Trophoblast cell (in vitro differentiated cells and primary cell): Measurements from ENCODE around the gene ATP6V0A4.

Experiments
- DNase-seq, 2 donors: peaks; one replicate each; pipeline ENCODE4 v3.0.0-alpha.2; 2016
- H2AFZ ChIP-seq: 2 replicates; pipeline ENCODE4 v1.6.1; 2013; ENCODE audit warnings: low read length, moderate library complexity, mild to moderate bottlenecking; ENCODE audit not compliant: insufficient read depth, poor library complexity
- H2AK5ac ChIP-seq: 2 replicates; pipeline ENCODE4 v1.6.1; 2013; ENCODE audit warnings: mild to moderate bottlenecking, low read length
- H2BK120ac ChIP-seq: 2 replicates; pipeline ENCODE4 v1.6.1; 2013; ENCODE audit warnings: low read length, mild to moderate bottlenecking, moderate library complexity; ENCODE audit not compliant: insufficient read depth, poor library complexity
- H2BK12ac ChIP-seq: 2 replicates; pipeline ENCODE4 v1.6.1; 2013; ENCODE audit warnings: mild to moderate bottlenecking, low read length, moderate library complexity
- H2BK5ac ChIP-seq: 2 replicates; pipeline ENCODE4 v1.6.1; 2013; ENCODE audit warnings: low read length, low read depth, moderate library complexity, mild to moderate bottlenecking; ENCODE audit not compliant: poor library complexity
- H3K14ac ChIP-seq: 2 replicates; pipeline ENCODE4 v1.6.1; 2013; ENCODE audit warnings: mild to moderate bottlenecking, low read length
- H3K18ac ChIP-seq: 2 replicates; pipeline ENCODE4 v1.6.1; 2013; ENCODE audit warnings: mild to moderate bottlenecking, low read length
- H3K23ac ChIP-seq: 2 replicates; pipeline ENCODE4 v1.6.1; 2013; ENCODE audit warnings: low read length
- H3K27ac ChIP-seq: 2 replicates; pipeline ENCODE4 v1.5.1; 2013; ENCODE audit warnings: low read depth, mild to moderate bottlenecking, inconsistent platforms, low read length, moderate library complexity
- H3K27me3 ChIP-seq: 2 replicates; pipeline ENCODE4 v1.6.1; 2013; ENCODE audit warnings: inconsistent platforms, mild to moderate bottlenecking, low read length, moderate library complexity; ENCODE audit not compliant: insufficient read depth
- H3K36me3 ChIP-seq, 2 experiments: 1 replicate in 1 of 2; 2 replicates in 1 of 2; pipeline ENCODE4 v1.6.1; 2013; ENCODE audit warnings: low read length in 2 of 2, mild to moderate bottlenecking in 2 of 2, moderate library complexity in 1 of 2; ENCODE audit not compliant: insufficient read depth in 2 of 2, control insufficient read depth in 1 of 2
- H3K4ac ChIP-seq: 2 replicates; pipeline ENCODE4 v1.6.1; 2013; ENCODE audit warnings: low read depth, mild to moderate bottlenecking, low read length, moderate library complexity
- H3K4me1 ChIP-seq, 2 experiments: 1 replicate in 1 of 2; 2 replicates in 1 of 2; pipeline ENCODE4 v1.6.1; 2013; ENCODE audit warnings: low read length in 2 of 2, mild to moderate bottlenecking in 2 of 2, moderate library complexity in 1 of 2; ENCODE audit not compliant: insufficient read depth in 2 of 2, control insufficient read depth in 1 of 2
- H3K4me2 ChIP-seq: 2 replicates; pipeline ENCODE4 v1.6.1; 2013; ENCODE audit warnings: inconsistent platforms, mild to moderate bottlenecking, low read length, moderate library complexity
- H3K4me3 ChIP-seq: 2 replicates; pipeline ENCODE4 v1.5.1; 2013; ENCODE audit warnings: mild to moderate bottlenecking, low read depth, low read length, inconsistent platforms
- H3K79me1 ChIP-seq: one replicate; pipeline ENCODE4 v1.6.1; 2013; ENCODE audit warnings: low read length
- H3K79me2 ChIP-seq: 2 replicates; pipeline ENCODE4 v1.6.1; 2013; ENCODE audit warnings: low read length, mild to moderate bottlenecking; ENCODE audit not compliant: control insufficient read depth, insufficient read depth, poor library complexity
- H3K9ac ChIP-seq: 2 replicates; pipeline ENCODE4 v1.6.1; 2013; ENCODE audit warnings: mild to moderate bottlenecking, low read length
- H3K9me3 ChIP-seq: 2 replicates; pipeline ENCODE4 v1.6.1; 2013; ENCODE audit warnings: low read depth, mild to moderate bottlenecking, control low read depth, inconsistent platforms, low read length; ENCODE audit not compliant: insufficient read depth
- H4K12ac ChIP-seq: 2 replicates; pipeline ENCODE4 v1.6.1; 2013; ENCODE audit warnings: low read depth, mild to moderate bottlenecking, low read length, moderate library complexity
- H4K8ac ChIP-seq: 2 replicates; pipeline ENCODE4 v1.6.1; 2013; ENCODE audit warnings: low read depth, mild to moderate bottlenecking, low read length, moderate library complexity
- H4K91ac ChIP-seq: one replicate; pipeline ENCODE4 v1.6.1; 2013; ENCODE audit warnings: low read depth, mild to moderate bottlenecking, low read length, moderate library complexity
- WGBS: extraction: QIAGEN DNeasy Blood & Tissue Kit; methylation state at CpG from one replicate; pipeline ENCODE4 v1.1.7; 2013; ENCODE audit warnings: missing lambda C conversion rate; ENCODE audit not compliant: insufficient read length, insufficient coverage; ENCODE audit errors: extremely low coverage; 5-methylcytosine and 5-hydroxymethylcytosine counted together

The ATP6V0A4 gene

GRCh38 chr7:138825049-138825721 lies 27.2 kb upstream of the ATP6V0A4 start:
- no peak overlapping the region for H3K4me3 ChIP-seq
- H3K18ac ChIP-seq = no peak overlapping the region
- no peak overlapping the region for H4K8ac ChIP-seq
- H3K79me2 ChIP-seq = no peaks in the 10 kb centered on the region
- no peak for DNase-seq
- no peaks in the 10 kb centered on the region for H3K36me3 ChIP-seq
- H2BK12ac ChIP-seq = no peak overlapping the region
- no peak overlapping the region for H3K23ac ChIP-seq
- H3K4me1 ChIP-seq = peaks cover 0 to 4% of the 10 kb centered on the region in 2 experiments
- no peak overlapping the region for H4K91ac ChIP-seq
- H3K4me2 ChIP-seq = no peak overlapping the region
- WGBS = no CpG with 5 or more reads among the region's 11 CpGs
- H2AFZ ChIP-seq = no peak overlapping the region
- H3K27me3 ChIP-seq = no peaks in the 10 kb centered on the region
- no peak overlapping the region for H3K9ac ChIP-seq
- no peak overlapping the region for H2AK5ac ChIP-seq
- no peak overlapping the region for H2BK5ac ChIP-seq
- H3K27ac ChIP-seq = no peak overlapping the region
- H3K9me3 ChIP-seq = no peaks in the 10 kb centered on the region
- H3K4ac ChIP-seq = no peak overlapping the region
- H3K79me1 ChIP-seq = no peaks in the 10 kb centered on the region
- H3K14ac ChIP-seq = no peak overlapping the region
- no peak overlapping the region for H4K12ac ChIP-seq
- no peak overlapping the region for H2BK120ac ChIP-seq

DNA sequence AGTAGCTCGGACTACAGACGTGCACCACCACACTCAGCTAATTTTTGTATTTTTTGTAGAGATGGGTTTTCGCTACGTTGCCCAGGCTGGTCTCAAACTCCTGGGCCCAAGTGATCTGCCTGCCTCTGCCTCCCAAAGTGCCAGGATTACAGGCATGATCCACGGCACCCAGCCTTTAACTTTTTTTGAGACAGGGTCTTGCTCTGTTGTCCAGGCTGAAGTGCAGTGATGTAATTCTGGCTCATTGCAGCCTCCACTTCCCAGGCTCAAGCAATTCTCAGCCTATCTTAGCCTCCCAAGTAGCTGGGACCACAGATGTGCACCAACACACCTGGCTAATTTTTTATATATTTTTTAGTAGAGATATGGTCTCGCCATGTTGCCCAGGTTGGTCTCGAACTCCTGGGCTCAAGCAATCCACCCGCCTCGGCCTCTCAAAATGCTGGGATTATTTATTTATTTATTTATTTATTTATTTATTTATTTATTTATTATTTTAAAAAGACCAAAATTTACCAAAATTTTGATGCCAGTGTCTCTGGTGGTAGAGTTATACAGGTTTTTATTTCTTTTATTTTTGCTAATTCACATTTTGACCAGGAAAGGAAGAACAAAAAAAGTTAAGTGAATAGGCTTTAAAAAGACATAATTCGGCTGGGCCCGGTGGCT lies 25.0 kb upstream of the ATP6V0A4 start:
- Histone ChIP-seq H2BK120ac (no peak overlapping the region), H3K79me2 (no peaks in the 10 kb centered on the region), H3K4ac (no peak overlapping the region), H3K36me3 (no peaks in the 10 kb centered on the region), H3K4me1 (peaks cover 0 to 4% of the 10 kb centered on the region in 2 experiments), H4K12ac (no peak overlapping the region), H2BK5ac (no peak overlapping the region), H3K27ac (no peak overlapping the region), H4K8ac (no peak overlapping the region), H2BK12ac (no peak overlapping the region), H3K18ac (no peak overlapping the region), H3K4me2 (no peak overlapping the region), H3K79me1 (no peaks in the 10 kb centered on the region), H3K4me3 (no peak overlapping the region), H2AK5ac (no peak overlapping the region), H3K23ac (no peak overlapping the region), H3K9me3 (no peaks in the 10 kb centered on the region), H4K91ac (no peak overlapping the region), H3K14ac (no peak overlapping the region), H3K9ac (no peak overlapping the region), H2AFZ (no peak overlapping the region), H3K27me3 (no peaks in the 10 kb centered on the region)
- no CpG with 5 or more reads among the region's 11 CpGs for WGBS
- no peak for DNase-seq

DNA sequence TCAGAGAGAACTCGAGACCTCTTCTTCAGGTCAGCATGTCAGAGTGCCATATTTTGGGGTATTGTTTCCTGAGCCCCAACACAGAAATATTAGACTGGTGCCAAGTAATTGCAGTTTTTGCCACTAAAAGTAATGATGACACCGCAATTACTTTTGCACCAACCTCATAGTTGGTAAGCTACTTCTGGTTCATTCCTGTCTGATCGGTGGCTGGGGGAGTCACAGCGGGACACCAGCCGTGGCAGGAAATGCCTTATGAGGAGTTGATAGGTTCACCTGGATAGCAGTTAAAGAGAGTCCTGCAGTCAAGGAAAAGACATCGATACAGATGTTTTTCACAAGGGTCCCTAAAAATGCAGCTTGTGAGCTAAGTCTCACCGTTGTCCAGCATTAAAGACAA lies 23.9 kb upstream of the ATP6V0A4 start:
- Histone ChIP-seq H3K4me1 (peaks cover 0 to 4% of the 10 kb centered on the region in 2 experiments), H3K9me3 (no peaks in the 10 kb centered on the region), H2AFZ (no peak overlapping the region), H3K4me2 (no peak overlapping the region), H3K9ac (no peak overlapping the region), H3K14ac (no peak overlapping the region), H3K36me3 (no peaks in the 10 kb centered on the region), H2BK120ac (no peak overlapping the region), H3K4ac (no peak overlapping the region), H3K18ac (no peak overlapping the region), H3K79me2 (no peaks in the 10 kb centered on the region), H3K4me3 (no peak overlapping the region), H3K79me1 (no peaks in the 10 kb centered on the region), H2AK5ac (no peak overlapping the region), H4K12ac (no peak overlapping the region), H3K27ac (no peak overlapping the region), H4K8ac (no peak overlapping the region), H2BK12ac (no peak overlapping the region), H2BK5ac (no peak overlapping the region), H4K91ac (no peak overlapping the region), H3K27me3 (no peaks in the 10 kb centered on the region), H3K23ac (no peak overlapping the region)
- DNase-seq = no peak
- no CpG with 5 or more reads among the region's 7 CpGs for WGBS

DNA sequence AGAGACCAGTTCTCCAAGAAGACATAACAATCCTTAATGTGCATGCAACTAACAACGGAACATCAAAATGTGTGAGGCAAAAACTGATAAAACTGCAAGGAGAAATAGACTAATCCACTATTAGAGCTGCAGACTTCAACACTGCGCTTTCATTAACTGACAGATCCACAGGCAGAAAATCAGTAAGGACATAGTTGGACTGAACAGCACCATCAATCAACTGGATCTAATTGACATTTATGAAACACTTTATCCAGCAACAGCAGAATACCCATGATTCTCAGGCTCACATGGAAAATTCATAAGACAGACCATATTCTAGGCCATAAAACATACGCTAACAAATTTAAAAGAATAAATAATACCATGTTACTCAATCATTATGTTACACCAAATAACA lies 21.6 kb upstream of the ATP6V0A4 start:
- Histone ChIP-seq H3K27ac (no peak overlapping the region), H3K18ac (no peak overlapping the region), H3K9me3 (no peaks in the 10 kb centered on the region), H3K4me1 (peaks cover 0 to 4% of the 10 kb centered on the region in 2 experiments), H2AK5ac (no peak overlapping the region), H3K9ac (no peak overlapping the region), H2BK12ac (no peak overlapping the region), H4K8ac (no peak overlapping the region), H3K79me1 (no peaks in the 10 kb centered on the region), H3K79me2 (no peaks in the 10 kb centered on the region), H3K4ac (no peak overlapping the region), H3K4me2 (no peak overlapping the region), H4K12ac (no peak overlapping the region), H3K27me3 (no peaks in the 10 kb centered on the region), H3K36me3 (no peaks in the 10 kb centered on the region), H2AFZ (no peak overlapping the region), H2BK5ac (no peak overlapping the region), H2BK120ac (no peak overlapping the region), H3K4me3 (no peak overlapping the region), H3K14ac (no peak overlapping the region), H4K91ac (no peak overlapping the region), H3K23ac (no peak overlapping the region)
- DNase-seq = no peak
- WGBS = no CpG with 5 or more reads among the region's 3 CpGs
